ENCODE data around the gene SNED1.

Gene SNED1

GRCh38 chr2:241133436-241133820 lies 135.0 kb downstream of the SNED1 start:
- no peak for DNase-seq

- DNase-seq, result no peak
Observed at GRCh38 chr2:241134711-241135110, 136.3 kb downstream of the SNED1 start.

- DNase-seq, result no peak
Observed at GRCh38 chr2:241135737-241136136, 137.3 kb downstream of the SNED1 start.

GRCh38 chr2:241136191-241136590 lies 137.8 kb downstream of the SNED1 start:
- no peak for DNase-seq

GRCh38 chr2:241136661-241137260 lies 138.3 kb downstream of the SNED1 start:
- DNase-seq, result no peak

- DNase-seq, result no peak
Observed at GRCh38 chr2:241137276-241138190, 139.1 kb downstream of the SNED1 start.

- DNase-seq, result no peak
Observed at GRCh38 chr2:241138471-241138870, 140.1 kb downstream of the SNED1 start.

- no peak for DNase-seq
Observed at GRCh38 chr2:241139531-241140444, 141.4 kb downstream of the SNED1 start.

GRCh38 chr2:241140445-241140840 lies 142.0 kb downstream of the SNED1 start:
- no peak for DNase-seq

- DNase-seq, result no peak
Observed at GRCh38 chr2:241141214-241141770, 142.9 kb downstream of the SNED1 start.

- DNase-seq, result no peak
Observed at GRCh38 chr2:241142063-241142462, 143.6 kb downstream of the SNED1 start.

GRCh38 chr2:241142593-241142992 lies 144.2 kb downstream of the SNED1 start:
- no peak for DNase-seq
